CD4-positive, alpha-beta T cell treated with Interleukin-21 for 1 hour (primary cell): ENCODE results near the gene RXRA.

Experiments used
- DNase-seq: peaks from one replicate; pipeline ENCODE4 v3.0.0-alpha.2; 2020

The RXRA gene

GRCh38 chr9:134325813-134326723 is at the start of gene RXRA:
Gene RXRA (plus strand): TSS chr9:134326455. CDS start chr9:134326632, 177 bp downstream.
- peak; percentile 80 for DNase-seq

GRCh38 chr9:134278286-134278685 is 48.0 kb upstream of the RXRA start:
- no peak for DNase-seq

- DNase-seq, result no peak
These were observed 47.1 kb upstream of the RXRA start for GRCh38 chr9:134278974-134279640.

- no peak for DNase-seq
These were observed 44.1 kb upstream of the RXRA start for GRCh38 chr9:134282138-134282650.

- no peak for DNase-seq
These were observed 43.1 kb upstream of the RXRA start for GRCh38 chr9:134283111-134283515.

GRCh38 chr9:134283692-134284265 is 42.5 kb upstream of the RXRA start:
- no peak for DNase-seq

- DNase-seq, result no peak
These were observed 42.0 kb upstream of the RXRA start for GRCh38 chr9:134284273-134284672.

- no peak for DNase-seq
These were observed 41.5 kb upstream of the RXRA start for GRCh38 chr9:134284741-134285140.

- no peak for DNase-seq
These were observed 40.9 kb upstream of the RXRA start for GRCh38 chr9:134285215-134285845.

- no peak for DNase-seq
These were observed 39.6 kb upstream of the RXRA start for GRCh38 chr9:134286471-134287245.

- DNase-seq, result no peak
These were observed 38.4 kb upstream of the RXRA start for GRCh38 chr9:134287591-134288491.

- no peak for DNase-seq
These were observed 37.5 kb upstream of the RXRA start for GRCh38 chr9:134288746-134289145.

- no peak for DNase-seq
These were observed 36.9 kb upstream of the RXRA start for GRCh38 chr9:134289241-134289875.

- DNase-seq, result no peak
These were observed 35.4 kb upstream of the RXRA start for GRCh38 chr9:134290603-134291451.

GRCh38 chr9:134291452-134291881 is 34.8 kb upstream of the RXRA start:
- DNase-seq, result no peak

- no peak for DNase-seq
These were observed 34.0 kb upstream of the RXRA start for GRCh38 chr9:134291961-134292871.

GRCh38 chr9:134293031-134293521 is 33.2 kb upstream of the RXRA start:
- DNase-seq, result no peak

- DNase-seq, result no peak
These were observed 32.6 kb upstream of the RXRA start for GRCh38 chr9:134293611-134294152.
